ENCODE results near the gene LILRB4. TPM values are rescaled to one million over a fixed set of nuclear protein-coding genes. Genes with fewer than 3 reads are reported as not detected.

Gene LILRB4
- total RNA-seq, result not detected in 2 replicates

GRCh38 chr19:54662730-54663129 lies at the start of gene LILRB4:
TSS of gene LILRB4 (plus strand) at chr19:54662985. CDS start at chr19:54663034, 49 bp downstream.

GRCh38 chr19:54630262-54630661 lies 32.5 kb upstream of the LILRB4 start, which contains the start of gene LILRB1:
TSS of gene LILRB1 (plus strand) at chr19:54630484. CDS start at chr19:54631074, 590 bp downstream.

Small RNA genes within 50 kb of the gene (small RNA-seq; reads per million reads assigned to genes)
- not detected for gene AC245036.3
- gene AC245128.2, result not detected
- not detected for gene MIR8061

Other genes starting within 250 kb of the LILRB4 start
- gene TTYH1, start 247.5 kb upstream of the LILRB4 start, total RNA-seq, result not detected in 2 replicates
- gene LENG8, start 213.8 kb upstream of the LILRB4 start, total RNA-seq, result 46.4 and 74.3 TPM in 2 replicates
- 3.6 TPM in 2 replicates for gene LENG9, start 199.2 kb upstream of the LILRB4 start, total RNA-seq
- 27.1 and 27.4 TPM in 2 replicates for gene CDC42EP5, start 189.7 kb upstream of the LILRB4 start, total RNA-seq
- gene LAIR2, start 160.2 kb upstream of the LILRB4 start, total RNA-seq, result not detected in 2 replicates
- gene LILRA2, start 89.2 kb upstream of the LILRB4 start, total RNA-seq, result not detected in 2 replicates
- not detected in 2 replicates for gene LILRA1, start 69.4 kb upstream of the LILRB4 start, total RNA-seq
- not detected in 2 replicates for gene LILRB1, start 32.5 kb upstream of the LILRB4 start, total RNA-seq
- gene KIR3DL3, start 61.5 kb downstream of the LILRB4 start, total RNA-seq, result not detected in 2 replicates
- not detected in 2 replicates for gene KIR2DL3, start 75.5 kb downstream of the LILRB4 start, total RNA-seq
- gene KIR2DL1, start 106.8 kb downstream of the LILRB4 start, total RNA-seq, result not detected in 2 replicates
- not detected in 2 replicates for gene KIR2DL4, start 140.6 kb downstream of the LILRB4 start, total RNA-seq
- gene KIR3DL1, start 153.5 kb downstream of the LILRB4 start, total RNA-seq, result not detected in 2 replicates
- gene KIR2DS4, start 169.7 kb downstream of the LILRB4 start, total RNA-seq, result not detected in 2 replicates
- not detected in 2 replicates for gene KIR3DL2, start 187.5 kb downstream of the LILRB4 start, total RNA-seq
- not detected in 2 replicates for gene FCAR, start 211.2 kb downstream of the LILRB4 start, total RNA-seq
- gene NCR1, start 243.2 kb downstream of the LILRB4 start, total RNA-seq, result not detected in 2 replicates